NCI-H524 treated with DMSO at 0.1 percent for 48 hours (cell line): ENCODE data around the gene CERS6.

Source experiments
- DNase-seq: peaks from one replicate; lab custom pipeline; 2025; lab: John Stamatoyannopoulos, UW

CERS6 gene

DNA sequence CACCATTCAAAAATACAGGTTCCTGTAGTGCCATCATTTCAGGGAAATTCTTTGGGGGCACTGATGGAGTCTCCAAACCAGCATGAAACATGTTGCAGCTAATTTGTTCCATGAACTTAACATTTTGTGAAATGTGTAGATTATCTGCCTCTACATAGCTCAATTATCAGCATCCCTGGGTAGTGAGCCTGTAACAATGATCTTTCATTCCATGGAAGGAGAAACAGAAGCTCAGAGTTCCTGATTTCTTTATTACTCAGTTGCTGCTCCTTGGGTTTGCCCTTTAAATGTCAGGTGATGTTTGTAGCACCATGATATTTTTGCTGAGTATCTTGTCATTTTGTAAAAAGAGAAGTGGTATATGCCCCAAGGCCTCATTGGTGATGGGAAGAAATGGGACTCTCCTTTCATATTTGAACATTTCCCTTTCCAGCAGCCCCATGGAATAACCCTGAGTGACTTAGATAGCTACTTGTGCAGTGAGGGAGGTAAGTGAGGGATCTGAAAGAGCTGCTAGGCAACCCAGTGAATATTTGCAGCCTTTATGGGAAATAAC, 146.9 kb downstream of the CERS6 start:
- DNase-seq, result no peak

DNA sequence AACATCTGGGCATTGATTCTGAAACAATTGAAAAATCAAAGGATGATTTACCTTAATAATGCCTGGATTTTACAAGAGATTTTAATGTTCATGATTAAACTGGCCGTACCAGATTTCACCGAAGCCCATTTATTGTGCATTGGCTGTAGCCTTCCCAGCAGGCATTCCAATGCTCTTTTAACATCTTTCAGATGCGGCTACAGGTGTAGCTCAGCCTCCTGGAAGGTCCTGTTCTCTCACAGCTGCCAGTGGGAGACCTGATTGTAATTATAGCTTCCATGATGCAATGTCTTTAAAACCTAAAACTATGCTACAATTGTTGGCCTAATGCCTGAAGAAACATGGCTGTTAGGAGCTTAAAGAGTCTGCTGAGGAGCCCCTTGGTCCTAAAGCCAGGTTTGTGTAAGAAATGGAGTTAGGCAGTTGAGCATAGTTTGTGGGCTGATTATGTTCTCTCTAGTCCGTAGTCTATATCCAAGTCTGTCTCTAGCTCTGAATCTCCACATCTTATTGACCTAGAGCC, 147.4 kb downstream of the CERS6 start:
- no peak for DNase-seq

DNA sequence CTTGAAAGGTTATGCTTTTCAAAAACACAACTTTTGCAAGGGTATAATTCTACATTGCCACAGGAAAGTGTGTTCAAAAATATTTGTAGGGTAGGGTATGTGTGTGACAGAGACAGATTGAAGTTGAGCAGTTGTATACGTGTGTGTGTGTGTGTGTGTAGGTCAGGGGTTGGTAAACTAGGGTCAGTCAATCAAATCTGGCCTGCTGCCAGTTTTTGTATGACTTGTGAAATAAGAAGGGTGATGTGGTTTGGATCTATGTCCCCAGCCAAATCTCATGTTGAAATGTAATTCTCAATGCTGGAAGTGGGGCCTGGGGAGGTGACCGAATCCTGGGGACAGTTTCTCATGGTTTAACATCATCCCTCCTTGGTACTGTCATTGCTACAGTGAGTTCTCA, 148.2 kb downstream of the CERS6 start:
- DNase-seq, result no peak

DNA sequence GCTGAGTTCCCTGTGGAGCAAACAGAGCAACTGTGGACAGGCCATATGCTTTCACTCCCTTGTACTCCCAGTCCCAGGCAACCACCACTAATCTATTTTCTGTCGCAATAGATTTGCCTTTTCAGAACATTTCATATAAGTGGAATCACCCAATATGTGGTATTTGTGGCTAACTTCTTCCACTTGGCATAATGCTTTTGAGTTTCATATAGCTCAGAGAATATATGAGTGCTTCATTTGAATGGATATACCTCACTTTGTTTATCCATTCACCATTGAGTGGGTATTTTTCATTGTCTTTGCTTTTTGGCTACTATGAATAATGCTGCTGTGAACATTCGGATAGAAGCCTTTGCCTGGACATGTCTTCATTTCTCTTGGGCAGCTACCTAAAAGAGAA, 151.9 kb downstream of the CERS6 start:
- DNase-seq, result no peak

DNA sequence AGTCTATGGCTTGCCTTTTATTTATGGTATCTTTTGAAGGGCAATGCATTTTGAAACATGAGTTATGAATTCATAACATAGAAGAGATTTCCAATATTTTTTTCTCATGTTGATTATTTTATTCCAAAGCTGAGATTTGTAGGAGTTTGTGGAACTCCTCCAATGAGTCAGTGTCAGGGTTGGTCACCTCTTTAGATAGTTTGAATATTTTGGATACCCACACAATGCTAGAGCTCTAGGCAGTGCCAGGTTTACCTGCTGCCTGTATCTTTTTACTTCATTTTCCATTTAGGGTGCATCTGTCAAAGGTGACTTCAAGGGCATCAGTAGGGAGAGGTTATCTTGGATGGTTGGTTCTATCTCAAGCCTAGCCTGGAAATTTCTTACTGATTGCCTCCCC, 152.7 kb downstream of the CERS6 start:
- no peak for DNase-seq

DNA sequence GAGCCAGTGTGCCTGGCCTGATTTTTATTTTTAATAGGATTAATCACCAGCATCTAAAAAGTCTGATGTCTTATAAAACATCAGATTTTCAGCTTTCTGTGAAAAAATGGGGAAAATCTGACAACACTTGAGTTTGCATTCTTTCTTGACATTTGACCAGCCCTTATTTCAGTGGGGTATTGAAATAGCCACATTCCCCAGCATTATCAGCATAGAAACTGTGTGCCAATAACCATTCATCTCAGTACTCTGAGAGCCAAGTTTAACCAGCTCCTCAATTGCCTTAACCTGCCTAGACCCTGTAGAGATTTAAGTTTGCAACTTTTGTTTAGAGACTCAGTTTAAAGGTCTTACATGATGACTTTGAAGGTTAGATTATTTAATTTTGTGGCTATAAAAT, 155.0 kb downstream of the CERS6 start:
- DNase-seq, result no peak

DNA sequence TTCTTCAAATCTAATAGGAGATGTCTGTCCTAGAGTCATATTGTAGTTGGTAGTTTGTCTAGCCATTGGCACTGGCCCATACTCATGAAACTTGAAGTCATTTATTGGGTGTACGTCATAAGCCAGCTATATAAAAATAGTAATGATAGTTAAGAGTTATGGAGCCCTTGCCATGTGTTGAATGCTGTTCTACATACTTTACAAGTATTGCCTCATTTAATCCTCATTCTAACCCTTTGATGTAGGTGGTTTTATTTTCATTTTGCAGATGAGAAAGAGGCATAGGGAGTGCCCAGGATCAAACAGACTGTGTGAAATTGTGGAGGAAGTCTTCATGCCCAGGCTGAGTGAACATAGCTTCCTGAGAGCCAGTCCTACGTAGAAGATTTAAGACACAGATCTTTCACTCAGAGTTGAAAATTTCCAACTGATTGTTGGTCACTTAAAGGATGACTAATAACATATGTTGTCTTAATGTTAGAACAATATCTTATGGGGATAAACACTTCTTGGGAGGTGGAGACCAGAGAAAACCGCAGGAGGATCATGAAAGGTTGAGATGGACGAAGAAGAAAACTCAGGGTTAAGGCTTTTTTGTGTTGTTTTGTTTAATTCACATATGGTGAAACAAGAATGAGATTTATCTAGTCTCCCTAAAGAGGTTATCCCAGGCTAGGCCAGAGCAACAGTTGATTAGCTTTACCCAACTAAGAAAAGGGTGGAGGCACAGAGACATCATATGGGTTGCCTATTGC, 156.0 kb downstream of the CERS6 start:
- DNase-seq, result no peak

DNA sequence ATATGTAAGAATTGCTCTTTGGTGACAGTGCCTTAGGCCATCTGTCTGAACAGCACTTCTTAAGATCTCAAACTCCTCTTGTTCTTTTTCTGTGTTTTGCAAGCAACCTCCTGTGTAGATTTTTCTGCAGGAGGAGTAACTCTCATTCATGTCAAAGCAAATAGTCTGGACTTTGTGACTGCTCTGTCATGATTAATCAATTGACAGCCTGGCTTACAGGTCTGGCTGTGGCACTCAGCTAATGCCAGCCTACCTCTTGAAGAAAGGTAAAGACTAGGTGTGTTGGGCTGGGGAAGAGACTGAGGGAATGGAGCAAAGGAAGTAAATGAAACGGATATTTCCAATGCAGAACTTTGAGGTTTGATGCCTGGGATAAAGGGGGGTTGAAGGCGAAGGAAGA, 156.6 kb downstream of the CERS6 start:
- DNase-seq, result no peak

DNA sequence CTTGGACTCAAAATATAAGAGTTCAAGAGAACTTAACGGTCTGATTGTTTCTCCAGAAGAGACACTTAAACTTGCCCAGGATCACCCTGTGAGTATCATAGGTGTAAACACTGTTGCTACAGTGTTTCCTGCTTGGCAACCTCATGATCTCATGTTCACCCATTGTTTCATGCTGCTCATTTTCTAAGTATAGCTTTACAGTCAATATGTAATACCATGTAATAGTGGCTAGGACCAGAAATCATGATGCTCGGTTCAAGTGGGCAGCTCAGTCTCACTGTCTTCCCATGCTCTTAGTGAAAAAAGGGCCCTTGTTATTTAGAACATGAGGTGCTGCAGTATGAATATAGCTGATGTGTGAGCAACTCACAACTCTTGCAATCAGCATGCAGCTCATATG, 157.5 kb downstream of the CERS6 start:
- DNase-seq, result no peak

DNA sequence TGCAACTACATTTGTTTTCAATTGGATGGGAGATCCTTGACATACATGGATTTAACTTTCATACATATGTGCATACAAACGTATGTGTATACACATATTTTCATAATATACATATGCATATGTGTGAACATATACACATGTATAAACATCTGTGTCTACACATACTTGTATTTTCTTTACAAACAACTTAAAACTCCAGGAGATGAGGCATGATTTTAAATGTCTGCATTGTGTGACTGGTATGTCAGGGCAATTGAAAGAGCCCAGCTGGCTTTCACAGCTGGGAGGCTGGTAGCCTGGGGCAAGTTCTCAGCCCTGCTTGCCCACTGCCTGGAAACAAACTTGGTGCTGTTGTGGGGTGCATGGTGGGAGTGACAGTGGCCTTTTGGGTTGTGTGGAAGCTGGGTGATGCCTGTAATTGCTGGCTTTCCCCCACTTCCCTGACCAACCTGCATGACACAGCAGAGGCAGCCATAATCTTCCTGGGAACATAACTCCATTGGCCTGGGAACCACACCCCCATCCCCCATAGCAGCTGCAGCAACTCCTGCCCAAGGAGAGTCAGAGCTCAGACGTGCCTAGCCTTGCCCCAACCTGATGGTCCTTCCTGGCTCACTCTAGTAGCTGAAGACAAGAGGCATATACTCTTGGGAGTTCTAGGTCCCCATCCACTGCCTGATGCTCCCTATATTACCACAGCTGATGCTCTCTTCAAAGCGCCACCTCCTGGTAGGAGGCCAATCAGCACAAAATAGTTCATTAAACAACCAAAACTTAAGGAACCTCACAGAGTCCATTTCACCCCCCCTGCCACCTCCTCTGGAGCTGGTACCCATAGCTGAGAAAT, 158.3 kb downstream of the CERS6 start:
- DNase-seq, result no peak

DNA sequence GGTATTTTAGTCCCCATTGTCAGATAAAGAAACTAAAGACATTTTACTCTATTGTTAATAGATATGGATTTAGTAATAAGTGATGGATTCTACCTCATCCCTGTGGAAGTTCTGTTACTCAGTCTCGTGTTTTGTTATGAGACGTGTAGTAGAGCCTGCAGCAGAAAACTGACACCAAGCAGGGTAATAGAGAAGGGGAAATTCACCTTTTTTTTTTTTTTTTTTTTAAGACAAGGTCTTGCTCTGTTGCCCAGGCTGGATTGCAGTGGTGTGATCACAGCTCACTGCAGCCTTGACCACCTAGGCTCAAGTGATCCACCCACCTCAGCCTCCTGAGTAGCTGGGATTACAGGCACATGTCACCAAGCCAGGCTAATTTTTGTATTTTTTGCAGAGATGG, 164.5 kb downstream of the CERS6 start:
- no peak for DNase-seq

DNA sequence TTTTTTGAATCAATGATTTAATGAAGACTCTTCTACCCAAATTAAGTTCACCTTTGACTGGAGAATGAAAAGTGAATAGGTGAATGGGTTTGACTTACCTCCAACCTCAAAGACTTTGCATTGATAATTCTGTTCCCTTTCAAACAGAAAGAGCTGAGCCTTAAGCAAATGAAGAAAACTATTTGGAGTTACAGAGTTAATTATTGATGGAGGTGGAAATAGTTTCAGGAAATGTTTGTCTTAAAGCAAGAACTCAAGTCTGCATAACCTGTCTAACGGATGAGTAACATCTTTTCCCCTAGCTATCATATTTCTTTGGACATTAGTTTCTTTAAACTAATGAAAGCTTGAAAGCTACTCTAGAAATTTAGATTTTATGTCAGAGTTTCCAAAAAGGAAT, 166.5 kb downstream of the CERS6 start:
- DNase-seq, result no peak

DNA sequence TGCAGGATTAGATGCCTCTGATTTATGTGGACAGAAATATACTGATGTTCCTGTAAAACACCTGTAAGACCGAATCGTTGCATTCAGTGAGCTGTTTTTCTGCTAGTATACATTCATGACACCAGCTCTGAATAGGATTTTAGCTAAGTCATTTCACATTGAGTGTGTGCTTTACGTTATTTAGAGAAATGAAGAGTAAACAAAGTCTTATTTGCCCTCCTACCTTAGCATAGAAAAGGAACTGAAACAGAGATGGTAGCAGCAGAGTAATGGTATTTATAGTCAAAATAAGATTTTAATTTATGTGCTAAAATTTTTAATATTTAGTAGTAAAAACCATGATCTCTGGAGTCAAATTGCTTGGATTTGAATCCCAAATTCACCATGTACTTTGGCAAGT, 168.0 kb downstream of the CERS6 start:
- no peak for DNase-seq

DNA sequence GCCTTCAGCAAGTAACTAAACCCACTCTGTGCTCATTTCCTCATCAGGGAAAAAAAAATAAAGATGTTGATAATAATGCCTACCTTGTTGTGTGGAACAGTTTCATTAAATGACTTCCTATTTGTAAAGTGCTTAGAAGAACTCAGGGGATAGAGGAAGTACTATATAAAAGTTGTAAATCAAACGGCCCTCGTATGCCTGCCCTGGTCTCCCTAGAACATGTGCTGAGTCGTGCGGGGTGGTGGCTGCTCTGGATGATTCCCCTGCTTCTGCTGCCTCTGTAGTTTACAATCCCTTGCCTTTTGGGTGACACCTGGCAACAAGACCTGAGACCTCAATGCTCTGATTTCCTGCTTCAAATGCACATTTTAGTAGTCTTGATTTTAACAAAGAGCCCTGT, 170.0 kb downstream of the CERS6 start:
- no peak for DNase-seq

DNA sequence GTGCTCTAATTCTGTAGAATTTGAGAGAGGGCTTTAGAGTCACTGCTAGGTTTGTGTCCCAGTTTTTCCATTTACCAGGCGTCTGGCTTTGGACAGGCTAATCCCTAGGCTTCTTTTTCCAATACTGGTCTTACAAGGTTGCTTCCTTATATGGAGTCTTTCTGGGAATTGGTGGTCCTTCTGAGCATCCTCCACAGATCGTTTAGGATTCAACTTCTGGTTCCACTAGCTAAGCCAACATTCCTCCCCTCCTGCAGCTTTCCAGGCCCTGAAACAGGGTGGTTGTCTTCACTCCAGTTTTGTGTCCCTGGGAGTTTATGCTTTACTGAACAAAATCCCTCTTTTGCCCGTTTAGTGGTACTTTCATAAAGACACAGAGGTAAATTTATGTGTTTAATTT, 170.6 kb downstream of the CERS6 start:
- DNase-seq, result no peak

DNA sequence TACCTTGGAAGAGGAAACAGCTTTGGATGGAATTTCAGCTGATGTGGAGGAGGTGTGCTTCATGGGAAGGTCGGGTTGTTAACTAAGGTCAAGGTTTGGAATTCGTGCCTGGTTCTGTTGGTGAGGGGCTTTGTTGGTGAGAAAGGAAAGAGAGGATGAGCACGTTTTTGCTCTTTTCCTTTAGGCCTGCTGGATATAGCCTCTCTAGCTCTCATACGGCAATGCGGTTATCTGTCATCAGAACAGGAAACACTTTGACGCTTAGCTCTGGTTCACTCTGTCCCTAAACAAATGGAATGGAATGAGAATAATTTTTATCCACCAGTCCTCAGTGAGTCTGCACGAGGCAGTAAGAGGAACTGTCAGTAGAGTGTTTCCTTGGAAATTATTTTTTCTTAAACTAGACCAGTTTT, 176.6 kb downstream of the CERS6 start:
- no peak for DNase-seq

DNA sequence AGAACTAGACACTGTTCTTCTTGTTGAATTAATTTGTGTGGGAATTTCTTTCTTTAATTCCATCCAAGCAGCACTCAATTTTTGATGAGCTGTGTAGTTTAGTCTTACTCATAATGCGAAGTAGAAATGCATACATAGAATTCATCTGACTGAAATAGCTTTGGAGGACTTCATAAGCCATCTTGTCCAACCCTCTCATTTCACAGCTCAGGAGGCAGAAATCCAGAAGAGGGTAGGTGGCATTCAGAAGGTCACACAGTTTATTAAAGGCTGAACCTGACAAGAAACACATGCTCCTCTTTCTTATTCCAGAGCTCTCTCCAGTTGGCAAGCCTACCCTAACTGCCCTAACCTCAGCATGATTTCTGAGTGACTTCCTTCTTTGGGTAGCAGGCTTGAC, 177.1 kb downstream of the CERS6 start:
- DNase-seq, result no peak

DNA sequence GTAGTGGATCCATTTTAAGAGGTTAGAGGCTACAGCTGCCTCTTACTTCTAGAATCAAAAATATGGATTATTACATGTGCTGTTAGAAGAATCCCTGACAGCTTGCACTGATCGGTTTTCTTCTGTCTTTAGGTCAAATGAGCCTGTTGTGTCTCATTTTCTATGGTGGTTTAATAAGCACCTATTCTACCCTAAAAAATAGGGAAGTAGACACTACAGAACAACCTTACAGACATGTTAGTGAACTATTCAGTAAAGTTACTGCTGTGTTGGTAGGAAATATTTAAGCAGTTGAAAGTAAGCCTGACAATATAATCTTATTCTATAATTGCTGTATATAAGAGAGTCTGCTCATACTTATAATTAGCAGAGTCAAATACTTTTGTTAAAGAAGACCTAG, 177.8 kb downstream of the CERS6 start:
- no peak for DNase-seq

DNA sequence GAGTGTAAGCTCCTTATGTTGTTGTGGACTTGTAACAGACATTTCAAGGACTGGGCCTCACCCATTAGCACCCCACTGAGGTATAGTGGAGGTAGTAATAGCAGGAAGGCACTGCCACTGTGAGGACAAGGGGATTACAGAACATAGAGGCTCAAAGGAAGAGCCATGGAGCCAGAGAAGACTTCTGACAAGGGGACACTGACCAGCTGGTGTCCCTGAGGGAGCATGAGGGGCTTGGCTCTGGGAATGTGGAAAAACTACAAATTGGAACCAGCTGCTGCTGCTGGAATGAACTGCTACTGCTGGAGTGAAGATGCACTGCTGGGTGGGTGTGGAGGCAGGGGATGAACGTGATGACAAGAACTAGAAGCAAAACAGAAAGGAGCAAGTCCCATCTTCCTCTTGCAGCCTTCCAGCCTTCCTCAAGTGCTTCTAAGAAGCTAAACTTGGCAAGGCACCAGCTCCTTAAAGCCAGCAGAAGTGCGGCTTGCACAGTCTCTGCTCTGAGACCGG, 179.0 kb downstream of the CERS6 start:
- peak; percentile 76 for DNase-seq

DNA sequence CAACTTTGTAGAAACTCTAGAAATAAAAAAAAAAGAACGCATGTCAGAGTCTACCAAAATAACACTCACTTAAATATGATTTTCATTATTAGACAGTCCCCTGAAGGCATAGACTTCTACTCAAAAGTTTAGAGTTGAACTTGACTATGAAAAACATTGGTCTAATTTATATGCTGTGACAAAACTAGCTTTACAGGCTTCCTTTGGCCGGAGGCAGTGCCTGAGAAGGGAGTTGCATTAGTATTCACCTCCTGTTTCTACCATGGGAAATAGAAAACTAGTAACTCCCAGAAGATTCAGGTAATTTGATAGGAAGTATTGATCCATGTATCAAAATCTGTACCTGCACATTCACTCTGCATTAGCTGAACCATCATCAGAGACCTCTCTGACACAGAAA, 182.9 kb downstream of the CERS6 start:
- no peak for DNase-seq

DNA sequence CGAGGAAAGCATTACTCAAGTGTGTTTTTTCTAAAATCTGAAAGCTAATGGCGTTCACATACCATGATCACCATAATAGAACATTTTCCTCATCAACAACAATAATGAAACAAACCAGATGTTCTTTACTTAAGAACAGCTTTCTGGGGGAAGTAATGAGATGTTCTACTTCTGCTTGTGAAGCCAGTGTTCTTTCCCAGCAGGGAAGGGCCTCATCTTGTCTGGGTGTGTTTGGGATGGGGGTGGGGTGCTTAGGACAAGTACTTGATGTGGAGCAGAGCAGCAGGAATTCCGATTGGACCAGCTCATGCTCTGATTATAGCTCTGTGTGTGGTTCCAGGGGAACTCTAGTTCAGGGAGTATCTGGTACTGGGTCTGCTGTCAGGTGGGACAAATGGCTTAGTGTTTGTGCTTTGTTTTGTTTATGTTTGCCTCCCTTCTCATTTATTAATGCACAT, 183.4 kb downstream of the CERS6 start:
- DNase-seq, result no peak

DNA sequence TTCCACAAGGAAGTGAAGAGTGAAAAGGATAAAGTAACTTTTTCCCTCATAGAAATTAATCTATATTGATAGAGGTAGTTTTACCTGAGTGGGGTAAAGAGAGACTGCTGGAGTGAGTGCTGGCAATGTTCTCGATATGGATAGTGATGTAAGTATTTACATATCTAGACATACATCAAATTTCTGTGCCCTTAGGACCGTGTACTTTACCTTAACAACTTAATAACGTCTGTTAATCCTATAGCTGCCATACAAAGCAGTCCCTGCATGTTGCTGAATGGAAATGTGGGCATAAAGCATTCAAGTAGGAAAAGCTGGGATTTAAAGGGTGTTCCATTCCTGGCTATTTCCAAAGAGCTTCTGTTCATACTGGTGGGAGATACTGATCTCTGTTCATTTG, 184.0 kb downstream of the CERS6 start:
- no peak for DNase-seq

DNA sequence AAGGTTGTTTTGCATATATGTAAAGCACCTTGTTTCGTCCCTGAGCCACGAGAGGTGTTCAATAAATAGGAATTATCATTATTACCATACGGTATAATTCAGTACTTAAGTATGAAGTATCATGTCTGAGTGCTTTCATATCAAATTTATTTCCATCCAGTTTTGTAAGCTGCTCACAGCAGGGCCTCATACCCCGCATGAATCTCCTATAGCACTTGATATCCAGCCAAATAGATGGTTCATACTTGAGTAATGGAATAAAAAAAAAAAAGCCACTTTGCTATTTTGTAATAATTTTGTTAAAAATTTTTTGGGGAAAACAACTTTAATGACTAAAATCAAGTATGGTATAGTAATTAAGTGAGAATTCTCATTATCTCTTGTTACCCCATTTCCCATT, 185.6 kb downstream of the CERS6 start:
- no peak for DNase-seq
